Mesodermal cell (in vitro differentiated cells): ENCODE measurements around the gene CPED1.

Source experiments
- H3K27ac ChIP-seq: 2 replicates; pipeline ENCODE4 v1.7.0; 2013; ENCODE audit warnings: mild to moderate bottlenecking, low read depth, low read length, moderate library complexity; ENCODE audit not compliant: severe bottlenecking
- H3K36me3 ChIP-seq: 2 replicates; pipeline ENCODE4 v1.7.1; 2013; ENCODE audit warnings: mild to moderate bottlenecking, low read length, moderate library complexity; ENCODE audit not compliant: control insufficient read depth, insufficient read depth
- H3K4me1 ChIP-seq: one replicate; pipeline ENCODE4 v1.7.1; 2013; ENCODE audit warnings: mild to moderate bottlenecking, low read length; ENCODE audit not compliant: insufficient read depth, control insufficient read depth, poor library complexity, severe bottlenecking
- H3K4me3 ChIP-seq: 2 replicates; pipeline ENCODE4 v1.7.0; 2013; ENCODE audit warnings: low read length, control low read depth, mild to moderate bottlenecking; ENCODE audit not compliant: insufficient read depth, poor library complexity, severe bottlenecking; ENCODE audit errors: extremely low read depth
- H3K9me3 ChIP-seq: 2 replicates; pipeline ENCODE4 v1.7.1; 2013; ENCODE audit warnings: mild to moderate bottlenecking, low read length, moderate library complexity; ENCODE audit not compliant: control insufficient read depth
- WGBS, 2 experiments: methylation state at CpG; one replicate each; pipeline ENCODE4 v1.1.5; 2013; ENCODE audit warnings: missing lambda C conversion rate in 2 of 2; ENCODE audit not compliant: insufficient coverage in 2 of 2; 5-methylcytosine and 5-hydroxymethylcytosine counted together

CPED1 gene

DNA sequence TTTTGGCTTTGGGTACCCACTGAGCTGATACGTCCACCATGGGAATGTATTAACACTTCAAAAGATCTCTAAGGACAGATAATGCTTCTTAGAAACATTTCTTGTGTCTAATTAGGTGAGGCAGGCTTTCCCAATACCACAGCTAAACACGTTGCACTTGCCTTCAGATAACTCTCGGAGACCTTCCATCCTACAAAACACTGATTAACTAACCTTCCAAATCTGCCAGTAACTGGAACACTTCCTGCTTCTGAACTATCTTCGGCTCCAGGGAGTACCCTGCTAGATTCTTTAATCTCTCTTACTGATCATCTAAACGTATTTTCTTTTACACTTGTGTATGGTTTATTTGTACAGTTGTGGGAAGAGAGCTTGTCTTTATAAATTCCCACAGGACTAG lies 339.2 kb downstream of the CPED1 start:
- peaks cover 5% of the 10 kb centered on the region for H3K9me3 ChIP-seq
- no peak overlapping the region for H3K4me3 ChIP-seq
- H3K27ac ChIP-seq, result no peak overlapping the region
- H3K36me3 ChIP-seq, result no peaks in the 10 kb centered on the region
- peaks cover 7% of the 10 kb centered on the region for H3K4me1 ChIP-seq
- 89 to 94% methylated on average over 3 of the region's 5 CpGs for WGBS, 2 experiments

DNA sequence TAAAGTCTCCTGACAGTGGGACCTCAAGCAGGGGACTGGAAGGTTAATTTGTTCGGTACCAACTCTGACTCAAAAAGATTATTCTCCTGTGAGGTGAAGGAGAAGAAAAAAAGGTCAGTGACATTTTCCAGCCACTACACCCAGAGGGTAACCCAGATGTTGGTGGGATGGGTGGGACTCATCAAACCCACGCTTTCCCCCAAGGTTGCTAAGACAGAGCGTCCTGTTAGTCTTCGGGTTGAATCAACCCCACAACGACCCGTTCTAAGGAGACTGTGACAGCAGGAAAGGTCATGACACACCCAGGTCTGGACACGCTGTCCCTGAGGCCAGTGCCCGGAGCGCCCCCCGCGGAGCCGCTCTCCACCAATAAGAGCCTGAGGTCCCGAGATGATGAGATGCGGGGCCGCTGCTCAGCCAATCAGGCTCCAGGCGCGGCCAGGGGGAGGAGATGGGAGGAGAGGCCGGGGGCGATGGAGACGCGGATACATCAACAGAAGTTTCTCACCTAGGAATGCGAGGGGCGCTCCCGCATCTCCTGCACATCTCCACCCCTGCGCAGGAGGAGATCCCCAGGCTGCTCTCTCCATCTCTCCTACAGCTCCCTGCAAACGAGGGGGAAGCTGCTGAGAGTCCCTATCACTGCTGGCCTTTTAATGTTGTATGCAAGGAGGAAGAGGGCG lies 340.1 kb downstream of the CPED1 start, which contains the start of gene WNT16:
WNT16 (plus strand) TSS at position 493 of the 683 bp plus-strand sequence. CDS start 293 bp downstream, outside the sequence.
- WGBS, 2 experiments, result 60 to 68% methylated on average over 19 to 21 of the region's 27 CpGs
- H3K36me3 ChIP-seq, result no peaks in the 10 kb centered on the region
- peaks cover 5% of the 10 kb centered on the region for H3K9me3 ChIP-seq
- peak within 1 kb of the TSS; percentile 37 for H3K4me3 ChIP-seq
- no peak within 1 kb of the TSS for H3K27ac ChIP-seq
- H3K4me1 ChIP-seq, result peaks cover 7% of the 10 kb centered on the region

DNA sequence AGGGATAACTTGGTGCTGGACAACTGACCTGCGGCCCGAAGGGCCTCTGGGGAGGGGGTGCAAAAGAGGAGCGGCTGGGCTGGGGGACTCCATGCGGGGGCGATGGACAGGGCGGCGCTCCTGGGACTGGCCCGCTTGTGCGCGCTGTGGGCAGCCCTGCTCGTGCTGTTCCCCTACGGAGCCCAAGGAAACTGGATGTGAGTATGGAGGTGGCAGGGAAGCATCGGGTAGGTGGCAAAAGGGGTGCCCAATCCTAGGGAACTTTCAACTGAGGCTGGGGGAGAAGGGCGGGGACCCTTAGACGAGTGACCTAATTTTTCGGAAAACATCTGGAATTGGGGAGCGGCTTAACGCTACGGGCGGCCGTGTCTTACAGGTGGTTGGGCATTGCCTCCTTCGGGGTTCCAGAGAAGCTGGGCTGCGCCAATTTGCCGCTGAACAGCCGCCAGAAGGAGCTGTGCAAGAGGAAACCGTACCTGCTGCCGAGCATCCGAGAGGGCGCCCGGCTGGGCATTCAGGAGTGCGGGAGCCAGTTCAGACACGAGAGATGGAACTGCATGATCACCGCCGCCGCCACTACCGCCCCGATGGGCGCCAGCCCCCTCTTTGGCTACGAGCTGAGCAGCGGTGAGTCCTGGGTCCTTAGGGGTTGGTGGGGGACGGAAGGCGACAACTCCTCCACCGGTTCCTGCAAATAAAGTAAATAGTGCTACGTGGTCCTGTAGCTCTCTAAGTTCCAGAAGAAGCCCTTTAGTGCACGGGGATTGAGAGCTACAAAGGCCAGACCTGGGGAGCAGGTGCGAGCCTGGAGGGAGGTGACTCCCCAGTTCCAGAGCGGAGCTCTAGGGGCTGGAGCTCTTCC lies 340.9 kb downstream of the CPED1 start:
- peaks cover 5% of the 10 kb centered on the region for H3K9me3 ChIP-seq
- H3K27ac ChIP-seq, result no peak overlapping the region
- WGBS, 2 experiments, result 10 to 17% methylated on average over 30 of the region's 47 CpGs
- peak overlapping the region; percentile 37 for H3K4me3 ChIP-seq
- H3K36me3 ChIP-seq, result no peaks in the 10 kb centered on the region
- H3K4me1 ChIP-seq, result peaks cover 7% of the 10 kb centered on the region

DNA sequence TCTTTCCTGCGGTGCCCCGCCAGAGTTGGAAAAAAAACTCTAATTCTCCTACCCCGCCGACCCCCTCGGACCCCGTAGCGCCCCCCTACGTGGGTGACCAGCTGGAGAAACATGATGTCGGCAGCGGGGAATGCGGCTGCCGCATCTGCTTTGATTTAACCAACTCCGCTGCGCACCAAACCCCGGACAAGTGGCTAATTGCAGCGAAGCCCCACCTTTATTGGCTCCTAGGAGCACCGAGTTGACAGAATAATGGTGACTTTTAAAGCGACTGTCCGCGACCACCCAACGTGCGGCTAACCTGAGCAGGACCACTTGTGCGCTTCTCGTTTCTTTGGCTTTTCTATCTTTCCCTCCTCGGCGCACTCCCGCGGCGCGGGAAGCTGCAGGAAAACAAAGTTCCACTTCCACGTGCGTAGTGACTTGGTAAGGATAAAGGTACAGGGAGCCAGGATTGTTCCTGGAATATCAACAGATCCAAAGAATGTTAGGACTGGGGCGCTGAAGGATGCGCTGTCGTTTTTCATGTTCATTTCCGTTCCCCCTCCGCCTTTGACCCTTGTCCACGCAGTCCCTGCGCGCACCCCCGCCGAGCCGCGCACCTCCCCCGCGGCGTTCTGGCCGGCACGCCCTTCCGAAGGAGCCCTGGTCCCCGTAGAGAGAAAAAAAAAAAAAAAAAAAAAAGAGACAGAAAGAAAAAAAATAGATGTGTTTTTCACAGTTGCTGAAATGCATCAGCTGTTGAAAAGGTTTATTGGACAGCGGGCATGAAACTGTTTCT lies 341.7 kb downstream of the CPED1 start:
- Histone ChIP-seq H3K4me3 (peak overlapping the region; percentile 37), H3K9me3 (peaks cover 5% of the 10 kb centered on the region), H3K36me3 (no peaks in the 10 kb centered on the region), H3K27ac (no peak overlapping the region), H3K4me1 (peaks cover 7% of the 10 kb centered on the region)
- WGBS, 2 experiments, result 0 to 2% methylated on average over 28 to 42 of the region's 52 CpGs

DNA sequence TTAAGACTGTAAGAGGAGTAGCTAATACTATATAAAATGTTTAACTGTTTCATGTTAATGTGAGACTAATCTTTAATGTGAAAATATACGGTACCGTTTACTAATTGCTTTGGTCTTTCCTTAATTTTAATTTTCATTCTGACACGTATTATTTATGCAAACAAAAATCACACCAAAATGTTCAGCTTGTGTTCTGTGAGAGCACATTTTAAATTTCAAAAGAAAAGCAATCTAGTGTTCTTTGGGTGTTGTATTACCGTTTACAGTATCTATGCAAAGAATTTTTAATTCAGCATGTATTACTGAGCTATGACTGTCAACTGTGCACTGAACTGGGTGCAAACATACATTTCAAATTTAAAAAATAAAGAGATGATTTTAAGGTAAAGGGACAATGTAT lies 342.5 kb downstream of the CPED1 start:
- Histone ChIP-seq H3K4me3 (no peak overlapping the region), H3K36me3 (no peaks in the 10 kb centered on the region), H3K27ac (no peak overlapping the region), H3K4me1 (peaks cover 7% of the 10 kb centered on the region), H3K9me3 (peaks cover 5% of the 10 kb centered on the region)
- no CpG with 5 or more reads among the region's 4 CpGs for WGBS, 2 experiments

DNA sequence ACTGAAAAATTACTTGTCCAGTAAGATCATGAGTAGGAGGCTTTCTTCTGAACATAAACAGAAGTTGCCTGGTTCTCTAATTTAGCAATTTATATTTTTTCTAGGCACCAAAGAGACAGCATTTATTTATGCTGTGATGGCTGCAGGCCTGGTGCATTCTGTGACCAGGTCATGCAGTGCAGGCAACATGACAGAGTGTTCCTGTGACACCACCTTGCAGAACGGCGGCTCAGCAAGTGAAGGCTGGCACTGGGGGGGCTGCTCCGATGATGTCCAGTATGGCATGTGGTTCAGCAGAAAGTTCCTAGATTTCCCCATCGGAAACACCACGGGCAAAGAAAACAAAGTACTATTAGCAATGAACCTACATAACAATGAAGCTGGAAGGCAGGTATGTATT lies 343.1 kb downstream of the CPED1 start:
- Histone ChIP-seq H3K27ac (no peak overlapping the region), H3K9me3 (peaks cover 5% of the 10 kb centered on the region), H3K4me3 (no peak overlapping the region), H3K4me1 (peaks cover 7% of the 10 kb centered on the region), H3K36me3 (no peaks in the 10 kb centered on the region)
- WGBS, 2 experiments, result 65 to 82% methylated on average over 2 to 3 of the region's 5 CpGs

DNA sequence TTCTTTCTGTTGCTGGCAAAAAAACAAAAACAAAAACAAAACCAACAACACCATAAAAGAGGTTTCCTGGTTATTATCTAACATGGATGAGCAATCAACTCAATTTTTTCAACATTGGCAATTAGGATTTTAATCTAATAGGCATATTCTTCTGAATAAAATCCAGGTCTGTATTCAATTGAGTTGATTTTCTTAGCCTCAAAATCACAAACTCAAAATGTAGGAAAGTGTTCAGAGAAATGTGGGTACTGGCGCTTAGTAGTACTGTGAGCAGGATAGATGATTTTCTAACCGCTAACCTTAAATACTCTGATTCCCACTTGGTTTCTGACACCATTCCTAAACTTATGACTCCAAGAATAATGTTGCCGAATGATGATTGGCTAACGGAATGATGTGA lies 345.9 kb downstream of the CPED1 start:
- H3K4me3 ChIP-seq, result no peak overlapping the region
- WGBS, 2 experiments, result no CpG with 5 or more reads among the region's 4 CpGs
- no peaks in the 10 kb centered on the region for H3K9me3 ChIP-seq
- H3K27ac ChIP-seq, result no peak overlapping the region
- no peaks in the 10 kb centered on the region for H3K36me3 ChIP-seq
- peaks cover 4% of the 10 kb centered on the region for H3K4me1 ChIP-seq

DNA sequence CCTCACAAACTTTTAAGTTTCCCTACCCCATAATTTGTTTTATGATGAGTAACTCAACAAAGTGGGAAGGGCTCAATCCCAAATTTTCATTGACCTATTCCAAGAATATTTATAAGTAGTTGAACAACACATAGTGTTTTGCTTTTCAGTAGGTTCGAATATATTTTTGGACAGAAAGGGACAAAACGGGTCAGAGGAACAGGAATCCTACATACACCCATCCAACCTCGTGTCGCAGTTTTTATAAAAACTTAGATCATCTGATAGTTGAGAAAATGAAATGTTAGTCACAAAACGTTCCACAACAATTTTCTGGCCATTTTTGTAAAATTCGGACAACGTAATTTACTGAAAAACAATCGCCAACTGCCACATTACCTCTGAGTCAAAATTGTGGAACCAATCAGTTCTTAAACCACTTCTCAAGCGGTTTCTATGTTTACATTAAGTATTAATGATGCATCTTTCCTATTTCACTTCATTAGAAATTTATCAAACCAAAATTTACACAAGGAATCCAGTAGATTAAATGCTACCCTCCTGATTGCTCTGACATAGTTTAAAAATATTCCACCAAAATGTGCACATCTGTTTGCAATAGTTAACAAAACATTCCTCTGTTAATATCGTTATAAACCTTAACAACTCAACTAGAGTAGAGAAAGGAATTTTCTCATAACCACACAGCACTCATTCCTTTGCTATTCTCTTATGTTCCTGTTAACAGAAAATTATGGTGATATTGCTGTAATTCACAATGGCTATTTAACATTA lies 346.6 kb downstream of the CPED1 start:
- WGBS, 2 experiments, result 86 to 100% methylated on average over 1 to 4 of the region's 10 CpGs
- Histone ChIP-seq H3K4me3 (no peak overlapping the region), H3K27ac (no peak overlapping the region), H3K36me3 (no peaks in the 10 kb centered on the region), H3K4me1 (no peaks in the 10 kb centered on the region), H3K9me3 (no peaks in the 10 kb centered on the region)

DNA sequence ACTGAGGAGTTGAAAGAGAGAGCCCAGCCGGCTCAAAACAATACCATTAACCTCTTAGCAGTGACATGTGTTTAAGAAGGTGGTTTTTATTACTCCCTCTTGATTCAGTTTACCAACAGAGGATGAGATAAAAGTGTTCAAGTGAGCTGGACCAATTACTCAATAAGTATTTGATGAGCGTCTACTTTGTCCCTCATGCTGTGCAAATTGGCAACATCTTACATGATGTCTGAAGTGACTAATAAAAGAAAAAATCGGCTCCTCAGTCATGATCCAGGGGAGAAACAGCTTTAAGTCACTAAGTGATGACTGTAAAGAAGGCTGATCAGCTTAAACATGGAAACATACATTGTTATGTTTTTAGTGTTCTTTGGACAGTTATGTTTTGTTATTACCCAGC lies 348.1 kb downstream of the CPED1 start:
- Histone ChIP-seq H3K36me3 (no peaks in the 10 kb centered on the region), H3K4me3 (no peak overlapping the region), H3K9me3 (no peaks in the 10 kb centered on the region), H3K4me1 (no peaks in the 10 kb centered on the region), H3K27ac (no peak overlapping the region)
- WGBS, 2 experiments, result 90 to 100% methylated on average over 1 of the region's 3 CpGs

DNA sequence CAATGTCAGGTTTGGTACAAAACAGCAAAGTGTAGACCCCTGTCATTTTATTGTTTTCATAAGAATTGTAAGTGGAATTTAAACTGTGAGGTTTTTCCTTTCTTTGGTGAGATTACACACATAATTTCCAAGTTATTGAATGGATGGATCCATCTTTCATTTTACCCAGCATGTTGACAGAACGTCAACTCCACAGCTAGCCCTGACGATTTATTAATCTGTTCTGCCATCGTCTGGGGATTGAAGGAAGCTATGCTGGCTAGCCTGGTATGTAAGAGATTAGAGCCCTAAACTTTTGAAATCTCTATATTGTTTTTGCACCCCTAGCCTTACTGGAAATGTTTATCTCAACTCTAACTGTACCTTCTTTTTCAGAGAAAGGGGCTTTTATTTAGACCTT lies 348.9 kb downstream of the CPED1 start:
- no peaks in the 10 kb centered on the region for H3K36me3 ChIP-seq
- no peaks in the 10 kb centered on the region for H3K4me1 ChIP-seq
- WGBS, 2 experiments, result 80% methylated on average over 1 of the region's 3 CpGs; no CpG with 5 or more reads in 1 of the 2 experiments
- H3K9me3 ChIP-seq, result no peaks in the 10 kb centered on the region
- no peak overlapping the region for H3K4me3 ChIP-seq
- H3K27ac ChIP-seq, result no peak overlapping the region
